Measurements from ENCODE around the gene ZNF536. TPM values are rescaled to one million over a fixed set of nuclear protein-coding genes. Genes with fewer than 3 reads are reported as not detected.
"Not testable (repeated sequence)": the region's sequence is repeated elsewhere in the genome, so short reads cannot be mapped to it uniquely, and the experiment has no call there.

Gene ZNF536
- total RNA-seq, 4 donors from 2014 or later: 30.8 to 48.7 (median 40.8) TPM

DNA sequence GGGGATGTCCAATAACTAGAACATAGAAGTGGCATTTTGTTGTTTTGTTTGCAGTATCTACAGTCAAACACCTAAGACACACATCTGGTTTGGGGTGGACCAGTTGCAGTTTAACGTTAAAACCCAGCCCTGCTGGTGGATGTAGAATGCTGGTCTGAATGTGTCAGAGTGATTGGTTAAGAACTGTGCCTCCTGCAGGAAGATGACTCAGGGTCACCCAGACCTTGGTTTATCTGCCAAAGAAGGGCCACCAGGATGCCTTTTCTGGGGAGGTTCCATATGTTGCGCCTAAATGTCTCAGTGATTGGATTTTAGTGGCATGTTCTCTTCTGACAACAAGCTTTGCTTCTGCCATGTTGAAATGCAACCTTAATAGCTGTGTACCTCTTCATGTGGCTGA lies 23.1 kb downstream of the ZNF536 start:
- Histone ChIP-seq H3K27me3 (no peaks in the 10 kb centered on the region), H3K9me3 (no peaks in the 10 kb centered on the region), H3K27ac (no peak overlapping the region), H3K4me3 (no peak overlapping the region), H3K36me3 (no peaks in the 10 kb centered on the region), H3K4me1 (peaks cover 0 to 6% (median 0%) of the 10 kb centered on the region in 4 donors)
- no peak for DNase-seq (ENCODE audit: low spot score in 2 of 2)
- no peak for TF ChIP-seq POLR2A (IDR thresholded peaks at IDR 0.05)
- TF ChIP-seq EP300 (IDR thresholded peaks at IDR 0.05): no peak
- TF ChIP-seq, protein P1, sequence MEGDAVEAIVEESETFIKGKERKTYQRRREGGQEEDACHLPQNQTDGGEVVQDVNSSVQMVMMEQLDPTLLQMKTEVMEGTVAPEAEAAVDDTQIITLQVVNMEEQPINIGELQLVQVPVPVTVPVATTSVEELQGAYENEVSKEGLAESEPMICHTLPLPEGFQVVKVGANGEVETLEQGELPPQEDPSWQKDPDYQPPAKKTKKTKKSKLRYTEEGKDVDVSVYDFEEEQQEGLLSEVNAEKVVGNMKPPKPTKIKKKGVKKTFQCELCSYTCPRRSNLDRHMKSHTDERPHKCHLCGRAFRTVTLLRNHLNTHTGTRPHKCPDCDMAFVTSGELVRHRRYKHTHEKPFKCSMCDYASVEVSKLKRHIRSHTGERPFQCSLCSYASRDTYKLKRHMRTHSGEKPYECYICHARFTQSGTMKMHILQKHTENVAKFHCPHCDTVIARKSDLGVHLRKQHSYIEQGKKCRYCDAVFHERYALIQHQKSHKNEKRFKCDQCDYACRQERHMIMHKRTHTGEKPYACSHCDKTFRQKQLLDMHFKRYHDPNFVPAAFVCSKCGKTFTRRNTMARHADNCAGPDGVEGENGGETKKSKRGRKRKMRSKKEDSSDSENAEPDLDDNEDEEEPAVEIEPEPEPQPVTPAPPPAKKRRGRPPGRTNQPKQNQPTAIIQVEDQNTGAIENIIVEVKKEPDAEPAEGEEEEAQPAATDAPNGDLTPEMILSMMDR (IDR thresholded peaks at IDR 0.05): no peak
- 78 to 93% methylated on average over 2 of the region's 2 CpGs for WGBS, 2 donors

DNA sequence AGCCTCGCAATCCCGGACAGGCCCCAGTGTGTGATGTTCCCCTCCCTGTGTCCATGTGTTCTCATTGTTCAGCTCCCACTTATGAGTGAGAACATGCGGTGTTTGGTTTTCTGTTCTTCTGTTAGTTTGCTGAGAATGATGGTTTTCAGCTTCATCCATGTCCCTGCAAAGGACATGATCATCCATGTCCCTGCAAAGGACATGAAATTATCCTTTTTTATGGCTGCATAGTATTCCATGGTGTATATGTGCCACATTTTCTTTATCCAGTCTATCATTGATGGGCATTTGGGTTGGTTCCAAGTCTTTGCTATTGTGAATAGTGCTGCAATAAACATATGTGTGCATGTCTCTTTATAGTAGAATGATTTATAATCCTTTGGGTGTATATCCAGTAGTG lies 26.4 kb downstream of the ZNF536 start:
- WGBS, 2 donors: 95 to 97% methylated on average over 3 of the region's 3 CpGs

DNA sequence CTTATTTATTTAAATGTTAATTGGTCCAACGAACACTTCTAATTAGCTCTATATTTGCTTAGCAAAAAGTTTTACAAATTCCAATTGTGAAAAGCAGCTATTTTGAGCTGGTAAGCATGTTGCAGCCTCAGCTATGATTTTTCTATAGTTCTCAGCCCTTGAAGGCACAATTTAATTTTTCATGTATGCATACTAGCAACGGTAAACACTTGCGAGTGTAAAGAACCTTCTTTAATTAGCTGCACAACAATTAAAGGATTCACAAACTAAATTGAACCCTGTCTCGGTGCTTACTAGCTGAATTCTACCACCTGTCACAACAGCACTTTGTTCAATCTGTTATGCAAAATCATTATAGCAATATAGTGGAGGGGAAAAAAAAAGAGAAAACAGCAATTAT lies 29.8 kb downstream of the ZNF536 start:
- DNase-seq (ENCODE audit: low spot score in 2 of 2): no peak
- WGBS, 2 donors: 67 to 71% methylated on average over 4 of the region's 4 CpGs
- TF ChIP-seq, protein P1 (IDR thresholded peaks at IDR 0.05): no peak
- no peak for TF ChIP-seq POLR2A (IDR thresholded peaks at IDR 0.05)
- no peak for TF ChIP-seq EP300 (IDR thresholded peaks at IDR 0.05)
- H3K27ac ChIP-seq: peak overlapping the region in 1 of 4 donors; percentile 2
- H3K4me1 ChIP-seq: peaks cover 0 to 17% (median under 1%) of the 10 kb centered on the region in 4 donors
- no peaks in the 10 kb centered on the region for H3K9me3 ChIP-seq
- H3K36me3 ChIP-seq: no peaks in the 10 kb centered on the region
- no peak overlapping the region for H3K4me3 ChIP-seq
- no peaks in the 10 kb centered on the region for H3K27me3 ChIP-seq

More for the DNA sequence above, 26.4 kb downstream of the ZNF536 start:
- not testable (repeated sequence) for DNase-seq (ENCODE audit: low spot score in 2 of 2); H3K9me3 ChIP-seq; H3K27me3 ChIP-seq; H3K4me3 ChIP-seq; H3K36me3 ChIP-seq; H3K4me1 ChIP-seq; H3K27ac ChIP-seq

DNA sequence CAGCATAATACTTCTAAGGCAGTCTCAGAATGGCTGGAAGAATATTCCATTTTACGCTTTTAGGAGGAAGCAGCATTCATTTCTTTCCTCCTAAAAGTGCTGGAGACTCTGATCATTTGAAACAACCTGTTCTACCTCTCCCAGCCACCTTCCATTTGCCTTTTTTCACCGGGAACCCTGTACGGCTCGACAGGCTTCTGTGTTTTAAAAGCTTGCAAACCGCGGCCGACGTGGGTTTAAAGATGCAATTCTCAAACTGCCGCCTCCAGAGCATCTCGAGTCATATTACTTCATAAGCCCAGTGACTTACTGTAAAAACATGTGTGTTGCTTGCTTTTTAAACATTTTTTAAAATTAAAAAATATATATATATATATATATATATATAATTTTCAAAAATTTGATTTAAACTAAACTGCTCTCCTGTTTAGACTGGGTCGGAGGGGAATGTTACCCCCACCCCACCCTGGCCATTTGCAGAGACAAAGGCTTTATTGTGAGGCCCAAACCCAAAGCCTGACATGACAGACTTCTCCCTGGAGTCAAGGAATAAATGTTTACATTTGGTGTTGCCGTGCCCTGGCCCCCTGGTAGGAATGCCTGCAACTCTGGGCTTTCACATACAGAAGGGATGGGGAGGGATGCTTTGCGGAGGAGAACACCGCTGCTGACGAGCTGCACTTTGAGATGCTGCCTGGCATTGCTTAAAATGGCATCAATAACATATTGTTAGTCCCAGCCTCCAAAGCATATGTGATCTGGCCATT lies 30.4 kb downstream of the ZNF536 start:
- Histone ChIP-seq H3K9me3 (no peaks in the 10 kb centered on the region), H3K4me1 (peaks cover 0 to 19% (median 3%) of the 10 kb centered on the region in 4 donors), H3K4me3 (no peak overlapping the region), H3K27ac (peak overlapping the region in 2 of 4 donors; percentile 37 to 52), H3K27me3 (no peaks in the 10 kb centered on the region), H3K36me3 (no peaks in the 10 kb centered on the region)
- TF ChIP-seq EP300 (IDR thresholded peaks at IDR 0.05): no peak
- TF ChIP-seq POLR2A (IDR thresholded peaks at IDR 0.05): no peak
- WGBS, 2 donors: 54 to 56% methylated on average over 15 of the region's 15 CpGs
- no peak for DNase-seq (ENCODE audit: low spot score in 2 of 2)

DNA sequence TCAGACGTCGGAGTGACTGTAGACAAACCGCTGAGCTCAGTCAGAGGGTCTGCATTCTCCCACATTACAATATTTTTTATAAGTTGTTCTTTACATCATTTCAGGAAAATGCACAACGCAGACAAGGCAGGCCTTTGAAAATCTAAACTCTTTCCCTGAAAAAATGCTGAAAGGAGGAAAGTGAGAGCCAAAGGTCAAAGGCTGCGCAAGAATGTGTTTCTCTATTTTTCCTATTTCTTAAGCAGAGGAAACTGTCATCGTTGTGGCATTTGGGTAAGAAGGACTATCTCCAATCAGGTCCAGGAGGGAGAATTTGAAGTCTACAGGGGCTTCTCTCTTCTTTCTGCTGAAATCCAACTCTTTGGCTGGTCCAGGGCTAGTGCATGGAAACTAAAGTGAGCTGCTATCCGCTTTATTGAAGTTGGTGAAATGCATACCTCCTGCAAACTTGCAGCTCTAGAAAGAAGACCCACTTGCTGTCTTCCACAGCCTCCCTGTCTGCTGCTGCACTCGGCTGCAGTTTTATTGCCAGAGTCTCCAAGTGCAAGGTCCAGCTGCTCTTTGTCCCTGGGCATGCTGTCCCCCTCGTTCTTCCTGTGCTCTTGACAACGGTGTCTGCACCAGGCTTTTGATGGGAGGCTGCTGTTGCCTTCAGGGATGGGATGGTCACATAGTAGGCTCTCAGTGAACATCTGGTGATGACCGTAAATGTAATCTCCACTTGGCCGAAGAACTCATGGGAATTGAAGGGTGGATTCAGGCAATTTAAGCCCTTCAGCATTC lies 31.2 kb downstream of the ZNF536 start:
- H3K27me3 ChIP-seq: no peaks in the 10 kb centered on the region
- no peaks in the 10 kb centered on the region for H3K9me3 ChIP-seq
- peak overlapping the region in 2 of 4 donors; percentile 37 to 52 for H3K27ac ChIP-seq
- H3K36me3 ChIP-seq: no peaks in the 10 kb centered on the region
- peaks cover 0 to 19% (median 3%) of the 10 kb centered on the region in 4 donors for H3K4me1 ChIP-seq
- no peak overlapping the region for H3K4me3 ChIP-seq
- TF ChIP-seq EP300 (IDR thresholded peaks at IDR 0.05) (no peak), POLR2A (IDR thresholded peaks at IDR 0.05) (no peak)
- TF ChIP-seq, protein P1 (IDR thresholded peaks at IDR 0.05): no peak
- no peak for DNase-seq (ENCODE audit: low spot score in 2 of 2)
- 39 to 47% methylated on average over 12 of the region's 12 CpGs for WGBS, 2 donors

Measured in tibial nerve (tissue), 4 donors.